ENCODE measurements around the gene PIR. TPM values are rescaled to one million over a fixed set of nuclear protein-coding genes. Genes with fewer than 3 reads are reported as not detected.

The PIR gene
- total and polyA plus RNA-seq, 9 of the 15 experiments (the other 6 are each of a cell fraction or from before 2014, with no cell fraction given): 7.5 to 29.8 (median 11.5) TPM

DNA sequence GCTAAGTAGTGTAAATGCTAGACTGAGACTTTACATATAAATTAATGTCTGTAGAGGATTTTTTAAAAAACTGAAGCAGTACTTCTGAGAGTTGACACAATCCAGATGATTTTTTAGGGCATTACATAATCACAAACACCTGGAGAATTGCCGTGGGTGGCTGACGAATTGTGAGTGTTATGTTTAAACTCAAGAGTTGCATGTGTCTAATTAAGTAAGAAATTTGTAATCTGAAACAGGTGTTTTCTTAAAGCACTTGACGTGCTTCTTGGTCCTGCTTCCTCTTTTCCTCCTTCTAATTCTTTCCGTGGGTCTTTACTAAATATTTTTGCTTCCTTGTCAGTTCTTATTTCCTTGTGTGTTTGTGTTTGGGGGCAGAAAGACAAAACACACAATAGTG, 27.8 kb downstream of the PIR start:
- CTCF ChIA-PET (ENCODE audit: low intra/inter-chr PET ratio): interaction anchor here (0.6 to 4.2 kb wide), 3 partner anchors 82 to 115 kb away, joined by 3 to 33 read pairs (median 4); partner anchors contain the start of gene VEGFD
- 26% methylated on average over 3 of the region's 4 CpGs for WGBS (ENCODE audit: insufficient coverage, low coverage, missing lambda C conversion rate)
- Histone ChIP-seq H3K9me3 (replicated peaks; ENCODE audit: control insufficient read depth, insufficient read depth, low read depth, low read length) (no peaks in the 10 kb centered on the region), H3K27ac (ENCODE audit: extremely low read depth, low read depth, low read length) (no peak overlapping the region), H3K4me2 (ENCODE audit: insufficient read depth, low read length) (no peak overlapping the region), H3K9ac (ENCODE audit: insufficient read depth in 1 of 2, low read depth in 2 of 2, low read length in 2 of 2) (no peak overlapping the region), H3K36me3 (ENCODE audit: control insufficient read depth, insufficient read depth, low read length) (no peaks in the 10 kb centered on the region), H3K4me1 (replicated peaks in 1 of 2; ENCODE audit: control insufficient read depth in 2 of 2, insufficient read depth in 2 of 2, low read length in 2 of 2) (no peaks in the 10 kb centered on the region), H4K20me1 (replicated peaks; ENCODE audit: control insufficient read depth, insufficient read depth, low read length) (no peaks in the 10 kb centered on the region), H3K27me3 (ENCODE audit: control insufficient read depth in 2 of 2, insufficient read depth in 2 of 2, low read length in 2 of 2) (no peaks in the 10 kb centered on the region), H3K9me1 (ENCODE audit: control insufficient read depth, insufficient read depth, low read length) (no peaks in the 10 kb centered on the region), H2AFZ (ENCODE audit: low read depth, low read length) (no peak overlapping the region), H3K4me3 (no peak overlapping the region), H3K79me2 (ENCODE audit: control insufficient read depth, insufficient read depth, low read length) (no peaks in the 10 kb centered on the region)
- no TSS peak for BruUV-seq (replicated peaks)
- intact Hi-C loops (cut with micrococcal nuclease) (loop anchor here (2.0 to 10.0 kb wide), 2 partner anchors 77 to 1431 kb away; no protein-coding TSS in a partner anchor), in situ Hi-C loops (cut with MboI) (loop anchor here (25.0 kb wide), 1 partner anchor 128 kb away; the partner anchor contains the start of gene PIGA)
- DNase-seq (ENCODE audit: extremely low read depth in 1 of 4, low spot score in 3 of 4) (no peak), FAIRE-seq (no peak), ATAC-seq (no peak)
- POLR2A ChIA-PET: interaction anchor here (1.1 kb wide), 1 partner anchor 81 kb away, joined by 4 read pairs; the partner anchor contains the start of gene VEGFD
- TF ChIP-seq ARID2 (IDR thresholded peaks at IDR 0.05) (no peak), KDM2B (CRISPR knock-in tag; IDR thresholded peaks at IDR 0.05) (no peak), NCOA6 (IDR thresholded peaks at IDR 0.05) (no peak), ZNF785 (CRISPR knock-in tag; IDR thresholded peaks at IDR 0.05) (no peak), ZNF408 (CRISPR knock-in tag; IDR thresholded peaks at IDR 0.05; ENCODE audit: low read depth) (no peak), SP1 (CRISPR knock-in tag; IDR thresholded peaks at IDR 0.05) (no peak), SREBF2 (CRISPR knock-in tag; IDR thresholded peaks at IDR 0.05) (no peak), SP2 (IDR thresholded peaks at IDR 0.05; ENCODE audit: extremely low read depth, low read depth, low read length, poor library complexity, severe bottlenecking) (no peak)
- TF ChIP-seq, protein P1, sequence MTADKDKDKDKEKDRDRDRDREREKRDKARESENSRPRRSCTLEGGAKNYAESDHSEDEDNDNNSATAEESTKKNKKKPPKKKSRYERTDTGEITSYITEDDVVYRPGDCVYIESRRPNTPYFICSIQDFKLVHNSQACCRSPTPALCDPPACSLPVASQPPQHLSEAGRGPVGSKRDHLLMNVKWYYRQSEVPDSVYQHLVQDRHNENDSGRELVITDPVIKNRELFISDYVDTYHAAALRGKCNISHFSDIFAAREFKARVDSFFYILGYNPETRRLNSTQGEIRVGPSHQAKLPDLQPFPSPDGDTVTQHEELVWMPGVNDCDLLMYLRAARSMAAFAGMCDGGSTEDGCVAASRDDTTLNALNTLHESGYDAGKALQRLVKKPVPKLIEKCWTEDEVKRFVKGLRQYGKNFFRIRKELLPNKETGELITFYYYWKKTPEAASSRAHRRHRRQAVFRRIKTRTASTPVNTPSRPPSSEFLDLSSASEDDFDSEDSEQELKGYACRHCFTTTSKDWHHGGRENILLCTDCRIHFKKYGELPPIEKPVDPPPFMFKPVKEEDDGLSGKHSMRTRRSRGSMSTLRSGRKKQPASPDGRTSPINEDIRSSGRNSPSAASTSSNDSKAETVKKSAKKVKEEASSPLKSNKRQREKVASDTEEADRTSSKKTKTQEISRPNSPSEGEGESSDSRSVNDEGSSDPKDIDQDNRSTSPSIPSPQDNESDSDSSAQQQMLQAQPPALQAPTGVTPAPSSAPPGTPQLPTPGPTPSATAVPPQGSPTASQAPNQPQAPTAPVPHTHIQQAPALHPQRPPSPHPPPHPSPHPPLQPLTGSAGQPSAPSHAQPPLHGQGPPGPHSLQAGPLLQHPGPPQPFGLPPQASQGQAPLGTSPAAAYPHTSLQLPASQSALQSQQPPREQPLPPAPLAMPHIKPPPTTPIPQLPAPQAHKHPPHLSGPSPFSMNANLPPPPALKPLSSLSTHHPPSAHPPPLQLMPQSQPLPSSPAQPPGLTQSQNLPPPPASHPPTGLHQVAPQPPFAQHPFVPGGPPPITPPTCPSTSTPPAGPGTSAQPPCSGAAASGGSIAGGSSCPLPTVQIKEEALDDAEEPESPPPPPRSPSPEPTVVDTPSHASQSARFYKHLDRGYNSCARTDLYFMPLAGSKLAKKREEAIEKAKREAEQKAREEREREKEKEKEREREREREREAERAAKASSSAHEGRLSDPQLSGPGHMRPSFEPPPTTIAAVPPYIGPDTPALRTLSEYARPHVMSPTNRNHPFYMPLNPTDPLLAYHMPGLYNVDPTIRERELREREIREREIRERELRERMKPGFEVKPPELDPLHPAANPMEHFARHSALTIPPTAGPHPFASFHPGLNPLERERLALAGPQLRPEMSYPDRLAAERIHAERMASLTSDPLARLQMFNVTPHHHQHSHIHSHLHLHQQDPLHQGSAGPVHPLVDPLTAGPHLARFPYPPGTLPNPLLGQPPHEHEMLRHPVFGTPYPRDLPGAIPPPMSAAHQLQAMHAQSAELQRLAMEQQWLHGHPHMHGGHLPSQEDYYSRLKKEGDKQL (CRISPR knock-in tag; IDR thresholded peaks at IDR 0.05; ENCODE audit: borderline replicate concordance): no peak
- TF ChIP-seq, protein P2, sequence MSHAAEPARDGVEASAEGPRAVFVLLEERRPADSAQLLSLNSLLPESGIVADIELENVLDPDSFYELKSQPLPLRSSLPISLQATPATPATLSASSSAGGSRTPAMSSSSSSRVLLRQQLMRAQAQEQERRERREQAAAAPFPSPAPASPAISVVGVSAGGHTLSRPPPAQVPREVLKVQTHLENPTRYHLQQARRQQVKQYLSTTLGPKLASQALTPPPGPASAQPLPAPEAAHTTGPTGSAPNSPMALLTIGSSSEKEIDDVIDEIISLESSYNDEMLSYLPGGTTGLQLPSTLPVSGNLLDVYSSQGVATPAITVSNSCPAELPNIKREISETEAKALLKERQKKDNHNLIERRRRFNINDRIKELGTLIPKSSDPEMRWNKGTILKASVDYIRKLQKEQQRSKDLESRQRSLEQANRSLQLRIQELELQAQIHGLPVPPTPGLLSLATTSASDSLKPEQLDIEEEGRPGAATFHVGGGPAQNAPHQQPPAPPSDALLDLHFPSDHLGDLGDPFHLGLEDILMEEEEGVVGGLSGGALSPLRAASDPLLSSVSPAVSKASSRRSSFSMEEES (CRISPR knock-in tag; IDR thresholded peaks at IDR 0.05): no peak
- TF ChIP-seq, protein P3, sequence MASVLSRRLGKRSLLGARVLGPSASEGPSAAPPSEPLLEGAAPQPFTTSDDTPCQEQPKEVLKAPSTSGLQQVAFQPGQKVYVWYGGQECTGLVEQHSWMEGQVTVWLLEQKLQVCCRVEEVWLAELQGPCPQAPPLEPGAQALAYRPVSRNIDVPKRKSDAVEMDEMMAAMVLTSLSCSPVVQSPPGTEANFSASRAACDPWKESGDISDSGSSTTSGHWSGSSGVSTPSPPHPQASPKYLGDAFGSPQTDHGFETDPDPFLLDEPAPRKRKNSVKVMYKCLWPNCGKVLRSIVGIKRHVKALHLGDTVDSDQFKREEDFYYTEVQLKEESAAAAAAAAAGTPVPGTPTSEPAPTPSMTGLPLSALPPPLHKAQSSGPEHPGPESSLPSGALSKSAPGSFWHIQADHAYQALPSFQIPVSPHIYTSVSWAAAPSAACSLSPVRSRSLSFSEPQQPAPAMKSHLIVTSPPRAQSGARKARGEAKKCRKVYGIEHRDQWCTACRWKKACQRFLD (CRISPR knock-in tag; IDR thresholded peaks at IDR 0.05): no peak
- TF ChIP-seq, protein P4, sequence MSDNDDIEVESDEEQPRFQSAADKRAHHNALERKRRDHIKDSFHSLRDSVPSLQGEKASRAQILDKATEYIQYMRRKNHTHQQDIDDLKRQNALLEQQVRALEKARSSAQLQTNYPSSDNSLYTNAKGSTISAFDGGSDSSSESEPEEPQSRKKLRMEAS (CRISPR knock-in tag; IDR thresholded peaks at IDR 0.05): no peak
